Right lobe of liver (tissue), 6 donors: Measurements from ENCODE around the gene PPRC1. TPM values are rescaled to one million over a fixed set of nuclear protein-coding genes. Genes with fewer than 3 reads are reported as not detected.
A peak's percentile ranks its signal among the peaks of the same experiment; 100 is the strongest.

Experiments used
- ATAC-seq, 4 donors: fragments of 200-7000 bp; cut with Tn5 transposase; one replicate each; pipeline ENCODE4 v1.9.1; 2020; ENCODE audit warnings: mild to moderate bottlenecking in 4 of 4, moderate library complexity in 4 of 4
- DNase-seq, 3 donors: peaks; one replicate each; pipeline ENCODE4 v3.0.0-alpha.2; 2020
- H3K27ac ChIP-seq, 3 donors: fragments of 200-600 bp; one replicate each; pipeline ENCODE4 v1.8.0; 2022
- H3K27me3 ChIP-seq, 2 donors: fragments of 200-600 bp; one replicate each; pipeline ENCODE4 v1.8.0; 2022
- H3K36me3 ChIP-seq, 4 donors: fragments of 200-600 bp; sonication (generic) in 1 of 4; one replicate each; pipeline versions ENCODE4 v1.5.1 to v1.8.0; 2017 to 2022; ENCODE audit warnings: control low read depth in 1 of 4
- H3K4me1 ChIP-seq, 4 donors: fragments of 200-600 bp; sonication (generic) in 1 of 4; one replicate each; pipeline versions ENCODE4 v1.5.1 to v1.8.0; 2017 to 2022; ENCODE audit warnings: control low read depth in 1 of 4
- H3K4me3 ChIP-seq, 3 donors: fragments of 200-600 bp; one replicate each; pipeline ENCODE4 v1.8.0; 2022
- H3K9me3 ChIP-seq, 4 donors: fragments of 200-600 bp; sonication (generic) in 1 of 4; one replicate each; pipeline versions ENCODE4 v1.5.1 to v1.8.0; 2017 to 2022; ENCODE audit warnings: control low read depth in 1 of 4
- CTCF ChIP-seq, 4 donors: fragments of 200-600 bp in 3 of 4; fragments of 450-650 bp in 1 of 4; IDR thresholded peaks; one replicate each; pipeline versions ENCODE4 v1.5.1 to v1.8.0; 2016 to 2022; ENCODE audit warnings: antibody characterized with exemption in 4 of 4, mild to moderate bottlenecking in 2 of 4
- POLR2A ChIP-seq: fragments of 450-650 bp; IDR thresholded peaks from one replicate; pipeline ENCODE4 v1.6.1; 2017; ENCODE audit warnings: antibody characterized with exemption, mild to moderate bottlenecking
- WGBS: methylation state at CpG from one replicate; pipeline ENCODE4 v1.1.6; 2018; ENCODE audit warnings: low coverage, low lambda C conversion rate; ENCODE audit not compliant: insufficient coverage; ENCODE audit errors: missing lambda C conversion rate; 5-methylcytosine and 5-hydroxymethylcytosine counted together
- intact Hi-C, 2 donors: fragments of 100-400 bp; cut with DNase I; formaldehyde crosslinking; loops; one replicate each; pipeline versions ENCODE4 v1.11.2 to v1.14.1; 2022
- total RNA-seq, 6 experiments: library from RNA; depleted of rRNA in 2 of 6; stranded (reverse); fragments of >200 nt in 2 of 6; fragmentation: NEBNext Ultra II Directional in 3 of 6; extraction: Animal tissue kit (Norgen Biotek cat#: 25700) in 3 of 6; gene quantifications; one replicate each; pipeline versions ENCODE4 v1.1.0 to v1.2.4, GENCODE V29; 2016 to 2023
- donor health status: DM: no; HTN: yes; CAD: no.
- donor health status: DM: no; HTN: no; CAD: no.
- donor health status: DM: no; HTN: no; CAD: no.
- donor health status: DM: no; HTN: yes; CAD: no.
- donor health status: DM: no; HTN: yes; CAD: no.

PPRC1 gene
- total RNA-seq, 6 experiments from 2014 or later = 7.9 to 18.2 (median 10.3) TPM

- DNase-seq = peak; percentile 84 to 87 (median 87)
- no peaks in the 10 kb centered on the region for H3K9me3 ChIP-seq
- peak; percentile 16 to 30 (median 21) for ATAC-seq
- H3K27ac ChIP-seq = peak overlapping the region; percentile 47 to 81 (median 65)
- H3K36me3 ChIP-seq = no peaks in the 10 kb centered on the region
- H3K4me1 ChIP-seq = peaks cover 0 to 52% (median 14%) of the 10 kb centered on the region in 4 donors
- H3K27me3 ChIP-seq = no peaks in the 10 kb centered on the region
- 3% methylated on average over 6 of the region's 12 CpGs for WGBS
- H3K4me3 ChIP-seq = no peak overlapping the region
- TF ChIP-seq CTCF (IDR thresholded peaks at IDR 0.05) (peak in 1 of 4 donors; percentile 3), POLR2A (no peak)
- intact Hi-C loops = no loop called here
Measured at GRCh38 chr10:102117391-102118159, 15.3 kb upstream of the PPRC1 start.

DNA sequence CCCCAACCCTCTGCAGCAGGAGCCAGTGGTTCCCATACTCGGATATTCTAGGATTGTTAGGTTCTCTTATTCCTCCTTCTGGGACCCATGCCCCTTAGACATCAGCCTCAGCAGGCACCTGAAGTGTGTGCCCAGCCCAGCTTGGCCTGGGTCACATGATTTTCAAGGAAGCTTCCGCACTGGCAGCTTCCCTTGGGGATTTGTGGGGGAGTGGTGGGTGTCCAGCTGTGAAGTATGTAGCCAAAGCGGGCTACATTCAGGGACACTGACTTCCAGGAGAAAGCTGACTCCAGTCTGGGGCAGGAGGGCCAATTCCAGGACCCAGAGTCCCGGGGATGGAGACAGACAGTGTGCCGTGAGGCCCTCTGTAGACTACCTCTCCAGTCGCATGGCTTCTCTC is 14.0 kb upstream of the PPRC1 start:
- no peaks in the 10 kb centered on the region for H3K27me3 ChIP-seq
- no peaks in the 10 kb centered on the region for H3K36me3 ChIP-seq
- DNase-seq (no peak), ATAC-seq (no peak)
- intact Hi-C loops = no loop called here
- TF ChIP-seq POLR2A (no peak), CTCF (IDR thresholded peaks at IDR 0.05) (no peak)
- H3K4me3 ChIP-seq = peak overlapping the region; percentile 50 to 74 (median 71)
- H3K4me1 ChIP-seq = peaks cover 0 to 42% (median 14%) of the 10 kb centered on the region in 4 donors
- 5% methylated on average over 4 of the region's 6 CpGs for WGBS
- H3K27ac ChIP-seq = peak overlapping the region; percentile 47 to 93 (median 81)
- H3K9me3 ChIP-seq = no peaks in the 10 kb centered on the region

DNA sequence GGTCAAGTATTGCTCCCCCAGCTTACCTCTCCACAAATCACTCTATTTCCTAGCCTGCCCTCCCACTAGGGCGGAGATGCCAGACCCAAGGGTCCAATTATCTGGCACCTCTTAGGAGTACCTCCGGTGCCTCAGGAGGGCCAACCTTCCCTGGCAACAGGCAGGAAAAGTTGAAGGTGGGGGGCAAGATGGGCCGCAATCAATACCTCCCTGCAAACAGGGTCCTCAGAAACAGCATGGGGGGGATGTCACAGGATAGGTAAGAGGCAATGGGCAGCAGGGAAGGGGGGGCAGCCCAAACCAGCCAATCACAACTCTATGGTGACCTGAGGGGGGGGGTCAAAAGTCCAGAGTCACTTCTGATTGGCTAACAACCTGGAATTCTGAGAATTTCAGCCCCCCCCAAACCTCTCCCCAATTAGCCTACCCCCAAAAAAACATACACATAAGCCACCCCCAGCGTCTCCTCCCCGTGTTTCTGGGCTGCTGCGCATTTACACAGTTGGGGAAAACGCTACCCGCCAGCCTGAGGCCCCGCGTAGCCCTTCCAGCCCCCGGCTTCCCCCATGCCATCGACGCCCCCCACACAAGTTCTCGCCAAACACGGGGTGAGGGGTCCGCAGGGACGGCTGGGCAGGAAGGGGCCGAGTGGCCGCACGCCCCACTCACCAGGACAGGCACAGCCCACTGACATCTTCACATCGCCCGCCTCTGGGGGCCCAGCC is 13.3 kb upstream of the PPRC1 start:
- Histone ChIP-seq H3K9me3 (no peaks in the 10 kb centered on the region), H3K4me3 (peak overlapping the region; percentile 50 to 74 (median 71)), H3K36me3 (no peaks in the 10 kb centered on the region), H3K27me3 (no peaks in the 10 kb centered on the region), H3K4me1 (peaks cover 0 to 38% (median 14%) of the 10 kb centered on the region in 4 donors), H3K27ac (peak overlapping the region; percentile 80 to 93 (median 81))
- WGBS = under 1% methylated on average over 16 of the region's 22 CpGs
- ATAC-seq = peak; percentile 4 to 41 (median 14)
- TF ChIP-seq CTCF (IDR thresholded peaks at IDR 0.05) = no peak
- TF ChIP-seq POLR2A = no peak
- DNase-seq = peak; percentile 43 to 71 (median 67)
- intact Hi-C loops = no loop called here

DNA sequence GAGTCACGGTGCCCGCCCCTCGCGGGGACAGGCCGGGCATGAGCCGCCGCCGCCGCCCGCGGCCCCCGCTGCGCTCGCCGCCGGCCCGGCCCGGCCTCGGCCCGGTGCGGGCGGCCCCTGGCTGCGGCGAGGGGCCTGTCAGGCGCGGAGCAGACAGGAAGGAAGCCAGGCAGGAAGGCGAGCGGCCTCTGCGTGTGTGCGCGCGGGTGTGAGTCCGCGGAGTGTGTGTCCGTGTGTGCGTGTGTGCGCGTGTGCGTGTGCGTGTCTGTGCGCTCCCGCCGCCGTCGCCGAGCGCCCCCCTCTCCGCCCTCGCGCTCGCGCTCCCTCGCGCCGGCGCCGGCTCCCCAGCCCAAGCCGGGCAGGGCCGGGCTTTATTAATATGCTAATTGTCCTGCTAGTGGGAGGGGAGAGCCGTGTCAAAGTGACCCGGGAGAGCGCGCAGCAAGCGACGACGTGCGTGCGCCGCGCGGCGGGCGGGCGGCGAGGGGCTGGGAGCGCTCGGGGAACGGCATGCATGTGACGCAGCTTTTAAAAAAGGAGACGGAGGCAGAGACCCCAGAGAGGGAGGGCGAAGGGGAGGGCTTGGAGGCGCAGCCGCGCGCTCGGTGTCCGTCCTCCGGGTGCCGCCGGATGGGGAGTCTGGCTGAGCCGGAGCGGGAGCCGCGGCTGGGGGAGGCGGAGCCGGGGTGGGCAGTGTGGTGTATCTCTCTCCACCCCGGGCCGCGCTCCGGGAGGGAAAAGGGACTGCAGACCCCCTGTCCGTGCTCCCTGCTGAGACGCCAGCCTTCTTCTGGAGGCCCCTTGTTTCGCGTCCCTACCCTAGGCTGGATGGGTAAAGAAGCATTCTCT is 12.5 kb upstream of the PPRC1 start, which contains the start of gene LDB1:
TSS of gene LDB1 (minus strand) at position 227 of the 849 bp plus-strand sequence. CDS start 258 bp downstream, outside the sequence.
- no peaks in the 10 kb centered on the region for H3K27me3 ChIP-seq
- H3K27ac ChIP-seq = peak within 1 kb of the TSS; percentile 80 to 93 (median 81)
- H3K36me3 ChIP-seq = no peaks in the 10 kb centered on the region
- 1% methylated on average over 21 of the region's 104 CpGs for WGBS
- ATAC-seq (peak; percentile 65 to 82 (median 79)), DNase-seq (peak; percentile 82 to 84 (median 83))
- intact Hi-C loops = no loop called here
- TF ChIP-seq POLR2A (peak; percentile 86), CTCF (IDR thresholded peaks at IDR 0.05) (peak in 2 of 4 donors; percentile 12 to 22)
- peaks cover 0 to 34% (median 14%) of the 10 kb centered on the region in 4 donors for H3K4me1 ChIP-seq
- H3K4me3 ChIP-seq = peak within 1 kb of the TSS; percentile 50 to 74 (median 71)
- H3K9me3 ChIP-seq = no peaks in the 10 kb centered on the region
